Liver (tissue), 9 donors: ENCODE data around the gene SHISAL1. TPM values are rescaled to one million over a fixed set of nuclear protein-coding genes. Genes with fewer than 3 reads are reported as not detected.

ENCODE experiments used
- DNase-seq: peaks from one replicate; pipeline ENCODE4 v3.0.0-alpha.2; 2017; ENCODE audit warnings: low spot score
- H3K27ac ChIP-seq, 2 donors: one replicate each; pipeline ENCODE4 v1.7.0; 2013; ENCODE audit warnings: inconsistent platforms in 2 of 2, low read length in 2 of 2, control low read depth in 1 of 2, low read depth in 1 of 2, mild to moderate bottlenecking in 1 of 2
- H3K27me3 ChIP-seq, 4 donors: one replicate each; pipeline versions ENCODE4 v1.6.1 to v1.7.0; 2013; ENCODE audit warnings: low read length in 3 of 4, inconsistent platforms in 1 of 4, mild to moderate bottlenecking in 1 of 4, moderate library complexity in 1 of 4; ENCODE audit not compliant: control insufficient read depth in 4 of 4, insufficient read depth in 4 of 4
- H3K36me3 ChIP-seq, 4 donors: one replicate each; pipeline versions ENCODE4 v1.6.1 to v1.7.0; 2013; ENCODE audit warnings: low read length in 3 of 4, mild to moderate bottlenecking in 3 of 4, low read depth in 1 of 4, moderate library complexity in 1 of 4; ENCODE audit not compliant: control insufficient read depth in 4 of 4, insufficient read depth in 3 of 4
- H3K4me1 ChIP-seq, 4 donors: one replicate each; pipeline versions ENCODE4 v1.6.1 to v1.7.0; 2013; ENCODE audit warnings: low read length in 3 of 4, mild to moderate bottlenecking in 3 of 4, moderate library complexity in 1 of 4; ENCODE audit not compliant: control insufficient read depth in 4 of 4, insufficient read depth in 4 of 4
- H3K4me3 ChIP-seq, 3 donors: one replicate each; pipeline versions ENCODE4 v1.6.1 to v1.7.0; 2013; ENCODE audit warnings: low read length in 3 of 3, control low read depth in 1 of 3, low read depth in 1 of 3, mild to moderate bottlenecking in 1 of 3
- H3K9ac ChIP-seq, 2 donors: one replicate each; pipeline ENCODE4 v1.7.0; 2013; ENCODE audit warnings: low read length in 2 of 2, mild to moderate bottlenecking in 2 of 2, moderate library complexity in 2 of 2, control low read depth in 1 of 2, low read depth in 1 of 2
- H3K9me3 ChIP-seq, 4 donors: one replicate each; pipeline versions ENCODE4 v1.6.1 to v1.7.0; 2013; ENCODE audit warnings: low read length in 3 of 4; ENCODE audit not compliant: control insufficient read depth in 4 of 4
- ATF3 ChIP-seq: IDR thresholded peaks from 2 replicates; pipeline ENCODE4 v1.6.1; 2016; ENCODE audit warnings: antibody characterized with exemption
- CTCF ChIP-seq: fragments of 150-350 bp; IDR thresholded peaks from 2 replicates; pipeline ENCODE4 v1.5.1; 2017; ENCODE audit warnings: improper control_type of control experiment, low read depth, low read length; ENCODE audit not compliant: missing input control
- EGR1 ChIP-seq, 2 donors: IDR thresholded peaks; 2 replicates each; pipeline ENCODE4 v1.6.1; 2016 to 2018; ENCODE audit warnings: antibody characterized with exemption in 2 of 2, low read depth in 2 of 2
- FOXA1 ChIP-seq: IDR thresholded peaks from 2 replicates; pipeline ENCODE4 v1.6.1; 2016; ENCODE audit warnings: antibody characterized with exemption
- FOXA2 ChIP-seq: IDR thresholded peaks from 2 replicates; pipeline ENCODE4 v1.6.1; 2016; ENCODE audit warnings: antibody characterized with exemption
- GABPA ChIP-seq, 2 donors: IDR thresholded peaks in 1 of 2; conservative IDR thresholded peaks in 1 of 2; 2 replicates each; pipeline ENCODE4 v1.6.1; 2016; ENCODE audit warnings: antibody characterized with exemption in 2 of 2, mild to moderate bottlenecking in 1 of 2, moderate library complexity in 1 of 2
- HNF4A ChIP-seq, 2 donors: conservative IDR thresholded peaks; 2 replicates each; pipeline ENCODE4 v1.6.1; 2016; ENCODE audit warnings: antibody characterized with exemption in 2 of 2, mild to moderate bottlenecking in 2 of 2
- HNF4G ChIP-seq: IDR thresholded peaks from 2 replicates; pipeline ENCODE4 v1.6.1; 2016; ENCODE audit warnings: antibody characterized with exemption
- JUND ChIP-seq, 2 donors: IDR thresholded peaks; 2 replicates each; pipeline ENCODE4 v1.6.1; 2016; ENCODE audit warnings: antibody characterized with exemption in 2 of 2
- MAX ChIP-seq: IDR thresholded peaks from 2 replicates; pipeline ENCODE4 v1.6.1; 2016; ENCODE audit warnings: antibody characterized with exemption
- NR2F2 ChIP-seq: IDR thresholded peaks from 2 replicates; pipeline ENCODE4 v1.6.1; 2016; ENCODE audit warnings: antibody characterized with exemption
- REST ChIP-seq: IDR thresholded peaks from 2 replicates; pipeline ENCODE4 v1.6.1; 2016; ENCODE audit warnings: antibody characterized with exemption, mild to moderate bottlenecking
- RXRA ChIP-seq, 2 donors: IDR thresholded peaks; 2 replicates each; pipeline ENCODE4 v1.6.1; 2017 to 2018; ENCODE audit warnings: antibody characterized with exemption in 2 of 2, mild to moderate bottlenecking in 1 of 2
- SP1 ChIP-seq: IDR thresholded peaks from 2 replicates; pipeline ENCODE4 v1.6.1; 2018; ENCODE audit warnings: antibody characterized with exemption, mild to moderate bottlenecking
- TAF1 ChIP-seq: conservative IDR thresholded peaks from 2 replicates; pipeline ENCODE4 v1.6.1; 2016; ENCODE audit warnings: antibody characterized with exemption, mild to moderate bottlenecking
- YY1 ChIP-seq: IDR thresholded peaks from 2 replicates; pipeline ENCODE4 v1.6.1; 2016; ENCODE audit warnings: antibody characterized with exemption, mild to moderate bottlenecking
- WGBS: extraction: QIAGEN DNeasy Blood & Tissue Kit; methylation state at CpG from one replicate; pipeline ENCODE4 v1.1.7; 2013; 5-methylcytosine and 5-hydroxymethylcytosine counted together
- polyA plus RNA-seq, 2 donors: library from polyadenylated mRNA; stranded (reverse) in 1 of 2; unstranded in 1 of 2; fragments of 200-250 nt in 1 of 2; fragments of >200 nt in 1 of 2; fragmentation: Nextera tagmentation in 1 of 2; extraction: Ambion mirVana in 1 of 2; gene quantifications; one replicate each; pipeline versions ENCODE4 v1.2.1 to v1.2.3, GENCODE V29; 2013 to 2015
- total RNA-seq, 2 donors: library from RNA; depleted of rRNA; stranded (reverse); fragments of >200 nt; gene quantifications; one replicate each; pipeline ENCODE4 v1.2.3, GENCODE V29; 2014
- donor health status: healthy.
- donor health status: healthy.
- donor health status: healthy.
- donor health status: healthy.
- donor health status: healthy.

The SHISAL1 gene
- total and polyA plus RNA-seq, 4 donors: 0.07 to 0.17 (median 0.13) TPM

- Histone ChIP-seq H3K4me1 (no peaks in the 10 kb centered on the region), H3K27ac (no peak overlapping the region), H3K9ac (no peak overlapping the region), H3K4me3 (no peak overlapping the region), H3K36me3 (peaks cover 0 to 2% (median 0%) of the 10 kb centered on the region in 4 donors), H3K9me3 (no peaks in the 10 kb centered on the region), H3K27me3 (no peaks in the 10 kb centered on the region)
- no peak for DNase-seq
- 85% methylated on average over 2 of the region's 2 CpGs for WGBS
- no peak for TF ChIP-seq REST
- TF ChIP-seq GABPA (IDR thresholded peaks at IDR 0.05 in 1 of 2, conservative IDR thresholded peaks at IDR 0.05 in 1 of 2): no peak
- no peak for TF ChIP-seq NR2F2
- TF ChIP-seq ATF3: no peak
- no peak for TF ChIP-seq RXRA (IDR thresholded peaks at IDR 0.05)
- no peak for TF ChIP-seq MAX
- no peak for TF ChIP-seq HNF4A (conservative IDR thresholded peaks at IDR 0.05)
- no peak for TF ChIP-seq EGR1 (IDR thresholded peaks at IDR 0.05; ENCODE audit: low read depth in 2 of 2)
- TF ChIP-seq SP1: no peak
- TF ChIP-seq CTCF: no peak
- TF ChIP-seq TAF1: no peak
- no peak for TF ChIP-seq JUND (IDR thresholded peaks at IDR 0.05)
- TF ChIP-seq FOXA1: no peak
- no peak for TF ChIP-seq HNF4G
- no peak for TF ChIP-seq FOXA2
These were observed 115.5 kb downstream of the SHISAL1 start for GRCh38 chr22:44197271-44197670.

GRCh38 chr22:44196731-44197131 is 116.0 kb downstream of the SHISAL1 start:
- no peak overlapping the region for H3K4me3 ChIP-seq
- no peaks in the 10 kb centered on the region for H3K27me3 ChIP-seq
- no peak overlapping the region for H3K27ac ChIP-seq
- H3K36me3 ChIP-seq: peaks cover 0 to 2% (median 0%) of the 10 kb centered on the region in 4 donors
- H3K9me3 ChIP-seq: no peaks in the 10 kb centered on the region
- 76% methylated on average over 10 of the region's 10 CpGs for WGBS
- no peak overlapping the region for H3K9ac ChIP-seq
- no peak for TF ChIP-seq ATF3
- no peak for TF ChIP-seq REST
- no peak for TF ChIP-seq EGR1 (IDR thresholded peaks at IDR 0.05; ENCODE audit: low read depth in 2 of 2)
- no peak for TF ChIP-seq YY1
- no peak for DNase-seq
- no peaks in the 10 kb centered on the region for H3K4me1 ChIP-seq
